Mesothelial cell of epicardium (in vitro differentiated cells): ENCODE results near the gene F12. TPM values are rescaled to one million over a fixed set of nuclear protein-coding genes. Genes with fewer than 3 reads are reported as not detected.

Experiments used
- DNase-seq, 2 experiments: peaks; one replicate each; pipeline ENCODE4 v3.0.0; 2021; ENCODE audit warnings: low spot score in 2 of 2; ENCODE audit not compliant: unreplicated experiment in 2 of 2
- H3K27ac Mint-ChIP-seq: 2 replicates; pipeline ENCODE4 v1.8.0; 2021; ENCODE audit warnings: mixed read lengths
- H3K27me3 Mint-ChIP-seq: 2 replicates; pipeline ENCODE4 v1.8.0; 2021; ENCODE audit warnings: low read depth, mixed read lengths
- H3K36me3 Mint-ChIP-seq: 2 replicates; pipeline ENCODE4 v1.8.0; 2021; ENCODE audit warnings: mixed read lengths
- H3K4me1 Mint-ChIP-seq: 2 replicates; pipeline ENCODE4 v1.8.0; 2021; ENCODE audit warnings: mixed read lengths
- H3K4me3 Mint-ChIP-seq: 2 replicates; pipeline ENCODE4 v1.8.0; 2021; ENCODE audit warnings: mild to moderate bottlenecking, moderate library complexity, mixed read lengths
- H3K9me3 Mint-ChIP-seq: 2 replicates; pipeline ENCODE4 v1.8.0; 2021; ENCODE audit warnings: mixed read lengths
- total RNA-seq: library from RNA; stranded (reverse); gene quantifications from 3 replicates; pipeline ENCODE4 v1.2.1, GENCODE V29; 2021
- TF ChIP-seq, protein P1 (sequence below): fragments of 200-600 bp; sonication (generic); IDR thresholded peaks from one replicate; pipeline ENCODE4 v1.5.0; 2021; ENCODE audit warnings: antibody characterized with exemption; ENCODE audit not compliant: unreplicated experiment

The F12 gene
- total RNA-seq, 1 donor from 2014 or later = 2.3 TPM

- H3K27me3 Mint-ChIP-seq = no peaks in the 10 kb centered on the region
- H3K4me3 Mint-ChIP-seq = peak overlapping the region; percentile 61
- H3K4me1 Mint-ChIP-seq = peaks cover 25% of the 10 kb centered on the region
- TF ChIP-seq, protein P1, sequence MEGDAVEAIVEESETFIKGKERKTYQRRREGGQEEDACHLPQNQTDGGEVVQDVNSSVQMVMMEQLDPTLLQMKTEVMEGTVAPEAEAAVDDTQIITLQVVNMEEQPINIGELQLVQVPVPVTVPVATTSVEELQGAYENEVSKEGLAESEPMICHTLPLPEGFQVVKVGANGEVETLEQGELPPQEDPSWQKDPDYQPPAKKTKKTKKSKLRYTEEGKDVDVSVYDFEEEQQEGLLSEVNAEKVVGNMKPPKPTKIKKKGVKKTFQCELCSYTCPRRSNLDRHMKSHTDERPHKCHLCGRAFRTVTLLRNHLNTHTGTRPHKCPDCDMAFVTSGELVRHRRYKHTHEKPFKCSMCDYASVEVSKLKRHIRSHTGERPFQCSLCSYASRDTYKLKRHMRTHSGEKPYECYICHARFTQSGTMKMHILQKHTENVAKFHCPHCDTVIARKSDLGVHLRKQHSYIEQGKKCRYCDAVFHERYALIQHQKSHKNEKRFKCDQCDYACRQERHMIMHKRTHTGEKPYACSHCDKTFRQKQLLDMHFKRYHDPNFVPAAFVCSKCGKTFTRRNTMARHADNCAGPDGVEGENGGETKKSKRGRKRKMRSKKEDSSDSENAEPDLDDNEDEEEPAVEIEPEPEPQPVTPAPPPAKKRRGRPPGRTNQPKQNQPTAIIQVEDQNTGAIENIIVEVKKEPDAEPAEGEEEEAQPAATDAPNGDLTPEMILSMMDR = no peak
- DNase-seq = no peak
- H3K9me3 Mint-ChIP-seq = no peaks in the 10 kb centered on the region
- no peaks in the 10 kb centered on the region for H3K36me3 Mint-ChIP-seq
- H3K27ac Mint-ChIP-seq = no peak overlapping the region
These were observed 39.5 kb downstream of the F12 start for GRCh38 chr5:177369645-177370440.

DNA sequence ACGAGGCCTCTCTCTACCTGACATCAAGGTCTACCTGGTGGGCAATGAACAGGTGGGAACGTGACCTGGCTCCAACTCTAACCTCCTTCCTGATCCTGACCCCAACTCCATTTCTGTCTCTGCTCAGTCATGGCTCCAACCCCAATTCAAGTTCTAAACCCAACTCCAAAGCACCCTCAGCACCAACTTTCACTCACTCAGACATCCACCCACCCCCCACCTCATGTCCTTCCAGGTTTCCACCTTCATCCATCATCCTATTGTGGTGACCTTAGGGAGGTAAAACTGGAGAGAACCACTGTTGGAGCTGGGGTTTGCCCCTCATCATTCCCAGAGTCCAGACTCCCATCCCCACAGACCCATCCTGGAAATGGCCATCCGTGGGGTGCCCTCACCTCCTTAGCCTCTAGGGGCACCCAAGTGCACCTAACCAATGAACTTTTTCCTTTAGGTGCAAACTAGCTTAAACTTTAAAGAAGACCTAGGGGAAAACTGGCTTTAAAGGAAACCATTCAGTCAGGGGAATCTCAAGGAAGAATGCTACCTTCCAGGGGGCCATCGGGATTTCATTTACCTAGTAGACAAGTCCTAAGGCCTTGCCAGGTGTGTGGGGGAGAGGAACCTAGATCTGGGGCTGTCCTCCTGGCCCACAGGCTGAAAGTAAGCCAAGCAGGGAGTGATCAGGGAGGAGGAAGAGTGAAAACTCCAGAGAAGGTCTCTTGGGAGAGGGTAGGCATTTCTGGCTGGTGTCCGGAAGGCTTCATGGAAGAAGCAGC lies 40.3 kb downstream of the F12 start:
- H3K27me3 Mint-ChIP-seq = no peaks in the 10 kb centered on the region
- H3K4me1 Mint-ChIP-seq = peaks cover 24% of the 10 kb centered on the region
- H3K9me3 Mint-ChIP-seq = no peaks in the 10 kb centered on the region
- H3K4me3 Mint-ChIP-seq = peak overlapping the region; percentile 38
- H3K27ac Mint-ChIP-seq = peak overlapping the region; percentile 11
- no peaks in the 10 kb centered on the region for H3K36me3 Mint-ChIP-seq
- TF ChIP-seq, protein P1 = peak; percentile 66
- DNase-seq = no peak

DNA sequence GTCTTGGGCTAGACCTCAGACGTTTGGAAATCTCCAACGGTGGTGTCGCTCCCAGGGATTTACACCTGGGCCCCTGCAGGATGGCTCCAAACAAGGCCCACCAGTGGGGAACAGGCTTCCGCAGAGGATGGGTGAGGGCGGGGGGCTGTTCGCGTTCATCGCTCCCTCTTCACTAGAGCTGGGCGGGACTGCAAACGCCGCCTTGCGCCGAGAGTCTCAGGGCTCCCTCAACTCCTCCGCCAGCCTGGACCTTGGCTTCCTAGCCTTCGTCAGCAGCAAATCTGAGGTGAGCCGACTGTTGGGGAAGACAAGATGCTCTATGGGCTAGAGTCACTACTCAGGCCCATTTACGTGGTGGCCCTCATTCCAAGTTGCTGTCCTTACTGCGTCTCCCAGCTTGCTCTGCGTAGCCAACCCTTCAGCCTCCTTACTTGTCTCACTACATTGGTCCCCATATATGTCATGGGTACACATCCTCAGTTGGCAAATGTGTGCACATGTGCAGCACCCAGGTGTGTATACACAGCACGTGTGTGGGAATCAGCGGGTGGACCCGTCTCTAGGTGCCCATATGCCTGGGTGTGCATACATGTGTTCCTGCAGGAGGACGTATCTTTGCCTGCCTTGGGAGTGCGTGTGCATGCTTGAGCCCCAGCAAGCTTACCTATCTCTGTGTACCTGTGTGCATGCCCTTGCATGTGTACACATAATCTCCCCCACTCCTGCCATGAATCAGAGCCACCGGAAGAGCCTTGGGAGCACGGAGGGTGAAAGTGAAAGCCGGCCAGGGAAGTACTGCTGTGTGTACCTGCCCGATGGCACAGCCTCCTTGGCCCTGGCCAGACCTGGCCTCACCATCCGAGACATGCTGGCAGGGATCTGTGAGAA lies 41.1 kb downstream of the F12 start:
- TF ChIP-seq, protein P1 = no peak
- H3K4me1 Mint-ChIP-seq = peaks cover 21% of the 10 kb centered on the region
- H3K9me3 Mint-ChIP-seq = no peaks in the 10 kb centered on the region
- H3K4me3 Mint-ChIP-seq = peak overlapping the region; percentile 45
- DNase-seq = no peak
- no peaks in the 10 kb centered on the region for H3K36me3 Mint-ChIP-seq
- H3K27me3 Mint-ChIP-seq = no peaks in the 10 kb centered on the region
- no peak overlapping the region for H3K27ac Mint-ChIP-seq

DNA sequence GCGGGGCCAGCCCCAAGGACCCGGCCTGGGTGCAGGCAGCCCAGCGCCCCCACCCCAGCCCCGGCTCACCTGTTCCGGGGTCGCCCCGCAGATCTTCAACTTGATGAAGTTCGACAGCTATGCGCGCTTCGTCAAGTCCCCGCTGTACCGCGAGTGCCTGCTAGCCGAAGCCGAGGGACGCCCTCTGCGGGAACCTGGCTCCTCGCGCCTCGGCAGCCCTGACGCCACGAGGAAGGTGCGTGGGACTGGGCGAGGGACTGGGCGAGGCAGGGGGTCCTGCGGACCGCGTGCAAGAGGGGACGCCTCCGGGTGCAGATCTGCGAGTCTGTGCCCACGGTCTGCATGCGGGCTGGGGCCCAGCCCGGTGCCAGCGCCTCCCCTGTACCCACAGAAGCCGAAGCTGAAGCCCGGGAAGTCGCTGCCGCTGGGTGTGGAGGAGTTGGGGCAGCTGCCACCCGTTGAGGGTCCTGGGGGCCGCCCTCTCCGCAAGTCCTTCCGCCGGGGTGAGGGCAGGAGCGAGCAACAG lies 42.0 kb downstream of the F12 start:
- H3K36me3 Mint-ChIP-seq = no peaks in the 10 kb centered on the region
- H3K27me3 Mint-ChIP-seq = no peaks in the 10 kb centered on the region
- TF ChIP-seq, protein P1 = no peak
- peaks cover 26% of the 10 kb centered on the region for H3K4me1 Mint-ChIP-seq
- no peak for DNase-seq
- H3K9me3 Mint-ChIP-seq = no peaks in the 10 kb centered on the region
- H3K27ac Mint-ChIP-seq = no peak overlapping the region
- H3K4me3 Mint-ChIP-seq = peak overlapping the region; percentile 88
